EH (cell line): ENCODE results near the gene GPR32.
"Not testable (repeated sequence)": the region's sequence is repeated elsewhere in the genome, so short reads cannot be mapped to it uniquely, and the experiment has no call there.

Experiments used
- DNase-seq: peaks from one replicate; pipeline ENCODE4 v3.0.0-alpha.2; 2015; ENCODE audit warnings: low read depth

Gene GPR32

GRCh38 chr19:50770164-50770563, at the start of gene GPR32:
GPR32 (plus strand) TSS chr19:50770464; CDS start chr19:50770601, 137 bp downstream.
- not testable (repeated sequence) for DNase-seq

- DNase-seq: peak; percentile 83
These were observed 49.3 kb upstream of the GPR32 start for GRCh38 chr19:50720921-50721381.

GRCh38 chr19:50721441-50722137, 48.7 kb upstream of the GPR32 start:
- DNase-seq: peak; percentile 9

- DNase-seq: peak; percentile 37
These were observed 47.9 kb upstream of the GPR32 start for GRCh38 chr19:50722201-50723013.

- peak; percentile 93 for DNase-seq
These were observed 47.2 kb upstream of the GPR32 start, which contains the start of gene CLEC11A for GRCh38 chr19:50723069-50723468. CLEC11A (plus strand) TSS chr19:50723364; CDS start chr19:50723526, 162 bp downstream.

GRCh38 chr19:50723735-50724521, 46.3 kb upstream of the GPR32 start:
- peak; percentile 32 for DNase-seq

GRCh38 chr19:50724522-50725217, 45.6 kb upstream of the GPR32 start:
- peak; percentile 99 for DNase-seq

GRCh38 chr19:50725218-50725910, 44.9 kb upstream of the GPR32 start:
- DNase-seq: peak; percentile 8

GRCh38 chr19:50725911-50726230, 44.4 kb upstream of the GPR32 start:
- DNase-seq: no peak

- DNase-seq: peak; percentile 76
These were observed 42.1 kb upstream of the GPR32 start for GRCh38 chr19:50728084-50728737.

- no peak for DNase-seq
These were observed 40.4 kb upstream of the GPR32 start for GRCh38 chr19:50729894-50730293.

- DNase-seq: no peak
These were observed 34.4 kb upstream of the GPR32 start for GRCh38 chr19:50735869-50736268.

GRCh38 chr19:50736338-50736737, 33.9 kb upstream of the GPR32 start:
- DNase-seq: no peak

- no peak for DNase-seq
These were observed 30.9 kb upstream of the GPR32 start for GRCh38 chr19:50739132-50739913.

- no peak for DNase-seq
These were observed 30.3 kb upstream of the GPR32 start for GRCh38 chr19:50739914-50740426.

GRCh38 chr19:50741179-50741933, 28.9 kb upstream of the GPR32 start:
- DNase-seq: no peak

GRCh38 chr19:50743537-50743936, 26.7 kb upstream of the GPR32 start:
- no peak for DNase-seq

GRCh38 chr19:50745221-50745620, 25.0 kb upstream of the GPR32 start:
- no peak for DNase-seq

GRCh38 chr19:50747141-50747540, 23.1 kb upstream of the GPR32 start:
- DNase-seq: not testable (repeated sequence)
